Thoracic aorta (tissue), 2 donors: ENCODE measurements around the gene FASN. TPM values are rescaled to one million over a fixed set of nuclear protein-coding genes. Genes with fewer than 3 reads are reported as not detected.

Source experiments
- ATAC-seq: fragments of 150-250 bp; one replicate; pipeline ENCODE4 v1.8.0; 2017; ENCODE audit warnings: low read depth; ENCODE audit not compliant: insufficient number of reproducible peaks, low FRiP score
- DNase-seq: peaks from one replicate; pipeline ENCODE4 v3.0.0-alpha.2; 2020; ENCODE audit warnings: low spot score
- H3K27ac ChIP-seq, 2 donors: fragments of 200-600 bp; sonication (generic); 1 replicate in 1 of 2; 2 replicates in 1 of 2; pipeline ENCODE4 v1.5.1; 2016; ENCODE audit warnings: mild to moderate bottlenecking in 2 of 2, moderate library complexity in 2 of 2
- H3K27me3 ChIP-seq: fragments of 200-600 bp; sonication (generic); replicated peaks from 2 replicates; pipeline ENCODE4 v1.6.0; 2016; ENCODE audit warnings: mild to moderate bottlenecking; ENCODE audit not compliant: insufficient read depth
- H3K36me3 ChIP-seq: fragments of 200-600 bp; sonication (generic); one replicate; pipeline ENCODE4 v1.5.1; 2016
- H3K4me1 ChIP-seq, 2 donors: fragments of 200-600 bp; sonication (generic); 1 replicate in 1 of 2; 2 replicates in 1 of 2; pipeline versions ENCODE4 v1.5.1 to v1.6.0; 2016; ENCODE audit warnings: low read depth in 2 of 2, mild to moderate bottlenecking in 1 of 2; ENCODE audit not compliant: control insufficient read depth in 1 of 2
- H3K4me3 ChIP-seq: fragments of 200-600 bp; sonication (generic); 2 replicates; pipeline ENCODE4 v1.5.1; 2016; ENCODE audit warnings: mild to moderate bottlenecking
- H3K9me3 ChIP-seq: fragments of 200-600 bp; sonication (generic); 2 replicates; pipeline ENCODE4 v1.5.1; 2016
- CTCF ChIP-seq: fragments of 200-600 bp; sonication (generic); IDR thresholded peaks from one replicate; pipeline ENCODE4 v1.5.1; 2019; ENCODE audit warnings: antibody characterized with exemption
- total RNA-seq, 2 donors: library from RNA; depleted of rRNA; stranded (reverse); fragments of >200 nt; gene quantifications; one replicate each; pipeline versions ENCODE4 v1.1.0 to v1.2.3, GENCODE V29; 2016

FASN gene
- total RNA-seq, 2 donors from 2014 or later, result 49.6 to 50.9 TPM

GRCh38 chr17:82036634-82037091 lies 61.4 kb downstream of the FASN start:
- Histone ChIP-seq H3K4me1 (peaks cover 8 to 20% of the 10 kb centered on the region in 2 donors), H3K9me3 (no peaks in the 10 kb centered on the region), H3K4me3 (peak overlapping the region; percentile 85), H3K36me3 (no peaks in the 10 kb centered on the region), H3K27ac (peak overlapping the region; percentile 95), H3K27me3 (no peaks in the 10 kb centered on the region)
- no peak for ATAC-seq
- no peak for DNase-seq
- TF ChIP-seq CTCF, result no peak

GRCh38 chr17:82035956-82036633 lies 61.9 kb downstream of the FASN start:
- peak overlapping the region; percentile 95 for H3K27ac ChIP-seq
- ATAC-seq (no peak), DNase-seq (no peak)

GRCh38 chr17:82035488-82035887 lies 62.5 kb downstream of the FASN start:
- peaks cover 8 to 28% of the 10 kb centered on the region in 2 donors for H3K4me1 ChIP-seq
- no peaks in the 10 kb centered on the region for H3K9me3 ChIP-seq
- no peak overlapping the region for H3K27ac ChIP-seq
- no peak for DNase-seq
- ATAC-seq, result no peak
- TF ChIP-seq CTCF, result no peak
- no peaks in the 10 kb centered on the region for H3K36me3 ChIP-seq
- H3K27me3 ChIP-seq, result no peaks in the 10 kb centered on the region
- H3K4me3 ChIP-seq, result no peak overlapping the region

More at GRCh38 chr17:82035956-82036633, 61.9 kb downstream of the FASN start:
- Histone ChIP-seq H3K4me3 (peak overlapping the region; percentile 85), H3K9me3 (no peaks in the 10 kb centered on the region), H3K36me3 (no peaks in the 10 kb centered on the region), H3K4me1 (peaks cover 8 to 22% of the 10 kb centered on the region in 2 donors), H3K27me3 (no peaks in the 10 kb centered on the region)
- no peak for TF ChIP-seq CTCF

- no peak for TF ChIP-seq CTCF
- H3K36me3 ChIP-seq, result no peaks in the 10 kb centered on the region
- ATAC-seq (no peak), DNase-seq (no peak)
- H3K4me3 ChIP-seq, result no peak overlapping the region
- H3K4me1 ChIP-seq, result peaks cover 13 to 35% of the 10 kb centered on the region in 2 donors
- no peaks in the 10 kb centered on the region for H3K27me3 ChIP-seq
- H3K27ac ChIP-seq, result no peak overlapping the region
- no peaks in the 10 kb centered on the region for H3K9me3 ChIP-seq
Observed at GRCh38 chr17:82034371-82035011, 63.5 kb downstream of the FASN start.

- H3K4me1 ChIP-seq, result peaks cover 13 to 35% of the 10 kb centered on the region in 2 donors
- ATAC-seq, result no peak
- DNase-seq, result no peak
- H3K4me3 ChIP-seq, result no peak overlapping the region
- no peaks in the 10 kb centered on the region for H3K9me3 ChIP-seq
- no peaks in the 10 kb centered on the region for H3K36me3 ChIP-seq
- H3K27me3 ChIP-seq, result no peaks in the 10 kb centered on the region
- no peak overlapping the region for H3K27ac ChIP-seq
- TF ChIP-seq CTCF, result no peak
Observed at GRCh38 chr17:82033359-82034085, 64.5 kb downstream of the FASN start.
